ENCODE data around the gene SUCO. TPM values are rescaled to one million over a fixed set of nuclear protein-coding genes. Genes with fewer than 3 reads are reported as not detected.

The SUCO gene
- polyA plus RNA-seq, 1 donor (not counting 4 experiments of a cell fraction or from before 2014, with no cell fraction given): 13.8 TPM

- Histone ChIP-seq H3K79me2 (ENCODE audit: control insufficient read depth, insufficient read depth, low read length) (no peaks in the 10 kb centered on the region), H3K9me3 (ENCODE audit: control insufficient read depth, low read depth, low read length) (no peaks in the 10 kb centered on the region), H3K9ac (ENCODE audit: control insufficient read depth, extremely low read depth, insufficient read depth, low read length) (no peak overlapping the region), H3K9me1 (ENCODE audit: control insufficient read depth, extremely low read depth, insufficient read depth, low read length) (no peaks in the 10 kb centered on the region), H3K4me3 (ENCODE audit: control insufficient read depth in 2 of 3, extremely low read depth in 1 of 3, insufficient read depth in 2 of 3, low read depth in 1 of 3, low read length in 3 of 3) (no peak overlapping the region), H3K27me3 (ENCODE audit: control insufficient read depth, extremely low read depth, insufficient read depth, low read length) (no peaks in the 10 kb centered on the region), H3K36me3 (ENCODE audit: control insufficient read depth in 2 of 2, extremely low read depth in 1 of 2, insufficient read depth in 2 of 2, low read length in 2 of 2) (no peaks in the 10 kb centered on the region), H3K4me1 (ENCODE audit: control insufficient read depth, extremely low read depth, insufficient read depth, low read length) (peaks cover 12% of the 10 kb centered on the region), H2AFZ (ENCODE audit: control insufficient read depth, low read length) (peak overlapping the region; percentile 28), H4K20me1 (ENCODE audit: control insufficient read depth, extremely low read depth, insufficient read depth, low read length) (no peaks in the 10 kb centered on the region), H3K4me2 (ENCODE audit: control insufficient read depth, extremely low read depth, insufficient read depth, low read depth, low read length) (peak overlapping the region; percentile 23), H3K27ac (ENCODE audit: control insufficient read depth, insufficient read depth, low read length) (no peak overlapping the region)
- DNase-seq (ENCODE audit: low read depth, low spot score) (no peak), FAIRE-seq (no peak)
- dilution Hi-C loops (cut with MboI; ENCODE audit: extremely low pct_ligation_motif_present, low sequenced_read_pairs): no loop called here
- TF ChIP-seq EZH2 (IDR thresholded peaks at IDR 0.05; ENCODE audit: low read length) (no peak), CTCF (optimal IDR thresholded peaks at IDR 0.05 in 1 of 3, IDR thresholded peaks at IDR 0.05 in 1 of 3, conservative IDR thresholded peaks at IDR 0.05 in 1 of 3; ENCODE audit: extremely low read depth in 1 of 3, insufficient read depth in 2 of 3, low read length in 3 of 3) (no peak)
Observed at GRCh38 chr1:172629638-172630037, 96.7 kb downstream of the SUCO start.

- H3K79me2 ChIP-seq (ENCODE audit: control insufficient read depth, insufficient read depth, low read length): no peaks in the 10 kb centered on the region
- H3K4me1 ChIP-seq (ENCODE audit: control insufficient read depth, extremely low read depth, insufficient read depth, low read length): peaks cover 12% of the 10 kb centered on the region
- H4K20me1 ChIP-seq (ENCODE audit: control insufficient read depth, extremely low read depth, insufficient read depth, low read length): no peaks in the 10 kb centered on the region
- dilution Hi-C loops (cut with MboI; ENCODE audit: extremely low pct_ligation_motif_present, low sequenced_read_pairs): no loop called here
- H3K27ac ChIP-seq (ENCODE audit: control insufficient read depth, insufficient read depth, low read length): no peak overlapping the region
- FAIRE-seq: no peak
- no peaks in the 10 kb centered on the region for H3K9me1 ChIP-seq (ENCODE audit: control insufficient read depth, extremely low read depth, insufficient read depth, low read length)
- peak overlapping the region; percentile 28 for H2AFZ ChIP-seq (ENCODE audit: control insufficient read depth, low read length)
- H3K9me3 ChIP-seq (ENCODE audit: control insufficient read depth, low read depth, low read length): no peaks in the 10 kb centered on the region
- H3K4me2 ChIP-seq (ENCODE audit: control insufficient read depth, extremely low read depth, insufficient read depth, low read depth, low read length): peak overlapping the region; percentile 23
- TF ChIP-seq CTCF (optimal IDR thresholded peaks at IDR 0.05 in 1 of 3, IDR thresholded peaks at IDR 0.05 in 1 of 3, conservative IDR thresholded peaks at IDR 0.05 in 1 of 3; ENCODE audit: extremely low read depth in 1 of 3, insufficient read depth in 2 of 3, low read length in 3 of 3) (no peak), EZH2 (IDR thresholded peaks at IDR 0.05; ENCODE audit: low read length) (no peak)
- no peak overlapping the region for H3K9ac ChIP-seq (ENCODE audit: control insufficient read depth, extremely low read depth, insufficient read depth, low read length)
- no peaks in the 10 kb centered on the region for H3K27me3 ChIP-seq (ENCODE audit: control insufficient read depth, extremely low read depth, insufficient read depth, low read length)
- DNase-seq (ENCODE audit: low read depth, low spot score): no peak
- no peak overlapping the region for H3K4me3 ChIP-seq (ENCODE audit: control insufficient read depth in 2 of 3, extremely low read depth in 1 of 3, insufficient read depth in 2 of 3, low read depth in 1 of 3, low read length in 3 of 3)
- H3K36me3 ChIP-seq (ENCODE audit: control insufficient read depth in 2 of 2, extremely low read depth in 1 of 2, insufficient read depth in 2 of 2, low read length in 2 of 2): no peaks in the 10 kb centered on the region
Observed at GRCh38 chr1:172630056-172630818, 97.3 kb downstream of the SUCO start.

Data from keratinocyte (primary cell).